Vagina (tissue), 2 donors: ENCODE results near the gene PDK2. TPM values are rescaled to one million over a fixed set of nuclear protein-coding genes. Genes with fewer than 3 reads are reported as not detected.
A peak's percentile ranks its signal among the peaks of the same experiment; 100 is the strongest.

ENCODE experiments used
- DNase-seq, 2 donors: peaks; one replicate each; pipeline ENCODE4 v3.0.0-alpha.2; 2017; ENCODE audit errors: extremely low spot score in 2 of 2
- H3K27ac ChIP-seq: fragments of 200-600 bp; sonication (generic); one replicate; pipeline ENCODE4 v1.5.1; 2019
- H3K27me3 ChIP-seq: fragments of 200-600 bp; sonication (generic); one replicate; pipeline ENCODE4 v1.5.1; 2019
- H3K36me3 ChIP-seq, 2 donors: fragments of 200-600 bp; sonication (generic); one replicate each; pipeline ENCODE4 v1.5.1; 2017 to 2019
- H3K4me1 ChIP-seq: fragments of 200-600 bp; sonication (generic); one replicate; pipeline ENCODE4 v1.5.1; 2019
- H3K4me3 ChIP-seq, 2 donors: fragments of 200-600 bp; sonication (generic); 1 replicate in 1 of 2; 2 replicates in 1 of 2; pipeline ENCODE4 v1.5.1; 2016 to 2019
- H3K9me3 ChIP-seq: fragments of 200-600 bp; sonication (generic); one replicate; pipeline ENCODE4 v1.5.1; 2019
- CTCF ChIP-seq, 3 experiments: fragments of 450-650 bp in 2 of 3; fragments of 200-600 bp in 1 of 3; sonication (generic) in 1 of 3; IDR thresholded peaks; one replicate each; pipeline ENCODE4 v1.5.1; 2017 to 2019; ENCODE audit warnings: antibody characterized with exemption in 3 of 3, mild to moderate bottlenecking in 2 of 3, moderate library complexity in 2 of 3
- POLR2A ChIP-seq, 2 donors: fragments of 450-650 bp; IDR thresholded peaks; one replicate each; pipeline ENCODE4 v1.6.1; 2017; ENCODE audit warnings: antibody characterized with exemption in 2 of 2, mild to moderate bottlenecking in 2 of 2, moderate library complexity in 2 of 2
- POLR2AphosphoS5 ChIP-seq, 2 donors: sonication (generic); formaldehyde crosslinking; IDR thresholded peaks; one replicate each; pipeline ENCODE4 v1.9.0; 2017; ENCODE audit warnings: antibody characterized with exemption in 2 of 2, mild to moderate bottlenecking in 2 of 2, low read depth in 1 of 2; ENCODE audit not compliant: insufficient read depth in 1 of 2
- intact Hi-C: fragments of 100-400 bp; cut with DNase I; formaldehyde crosslinking; loops from one replicate; pipeline ENCODE4 v1.15.1; 2023
- total RNA-seq: library from RNA; depleted of rRNA; stranded (reverse); fragments of >200 nt; gene quantifications from one replicate; pipeline ENCODE4 v1.2.3, GENCODE V29; 2016

PDK2 gene
- total RNA-seq, 1 donor from 2014 or later, result 44.4 TPM

- no peak overlapping the region for H3K27ac ChIP-seq
- no peak for DNase-seq
- peaks cover 0 to 47% of the 10 kb centered on the region in 2 donors for H3K36me3 ChIP-seq
- no peaks in the 10 kb centered on the region for H3K9me3 ChIP-seq
- peaks cover 25% of the 10 kb centered on the region for H3K4me1 ChIP-seq
- no peaks in the 10 kb centered on the region for H3K27me3 ChIP-seq
- intact Hi-C loops, result loop anchor here (10.0 kb wide), 1 partner anchor 185 kb away; no protein-coding TSS in a partner anchor
- TF ChIP-seq CTCF (IDR thresholded peaks at IDR 0.05), result no peak
- TF ChIP-seq POLR2AphosphoS5 (IDR thresholded peaks at IDR 0.05; ENCODE audit: insufficient read depth in 1 of 2, low read depth in 1 of 2), result no peak
- no peak for TF ChIP-seq POLR2A (IDR thresholded peaks at IDR 0.05)
- no peak overlapping the region for H3K4me3 ChIP-seq
Measured at GRCh38 chr17:50109785-50110184, 14.6 kb downstream of the PDK2 start.

- no peak for DNase-seq
- H3K36me3 ChIP-seq, result peaks cover 0 to 47% of the 10 kb centered on the region in 2 donors
- TF ChIP-seq POLR2AphosphoS5 (IDR thresholded peaks at IDR 0.05; ENCODE audit: insufficient read depth in 1 of 2, low read depth in 1 of 2) (no peak), POLR2A (IDR thresholded peaks at IDR 0.05) (no peak), CTCF (IDR thresholded peaks at IDR 0.05) (no peak)
- peak overlapping the region; percentile 57 for H3K27ac ChIP-seq
- H3K9me3 ChIP-seq, result no peaks in the 10 kb centered on the region
- H3K4me3 ChIP-seq, result no peak overlapping the region
- peaks cover 25% of the 10 kb centered on the region for H3K4me1 ChIP-seq
- H3K27me3 ChIP-seq, result no peaks in the 10 kb centered on the region
- intact Hi-C loops, result loop anchor here (10.0 kb wide), 1 partner anchor 184 kb away; no protein-coding TSS in a partner anchor
Measured at GRCh38 chr17:50110591-50111349, 15.6 kb downstream of the PDK2 start.

GRCh38 chr17:50111673-50112655 is 16.8 kb downstream of the PDK2 start:
- H3K4me3 ChIP-seq, result no peak overlapping the region
- no peak for TF ChIP-seq POLR2A (IDR thresholded peaks at IDR 0.05)
- TF ChIP-seq POLR2AphosphoS5 (IDR thresholded peaks at IDR 0.05; ENCODE audit: insufficient read depth in 1 of 2, low read depth in 1 of 2), result peak in 1 of 2 donors; percentile 59
- H3K27me3 ChIP-seq, result no peaks in the 10 kb centered on the region
- no peaks in the 10 kb centered on the region for H3K9me3 ChIP-seq
- H3K36me3 ChIP-seq, result peaks cover 0 to 35% of the 10 kb centered on the region in 2 donors
- intact Hi-C loops, result loop anchor here (10.0 kb wide), 1 partner anchor 183 kb away; no protein-coding TSS in a partner anchor
- DNase-seq, result no peak
- H3K4me1 ChIP-seq, result peaks cover 27% of the 10 kb centered on the region
- peak overlapping the region; percentile 57 for H3K27ac ChIP-seq

- Histone ChIP-seq H3K36me3 (peaks cover 0 to 28% of the 10 kb centered on the region in 2 donors), H3K4me3 (no peak overlapping the region), H3K27me3 (no peaks in the 10 kb centered on the region), H3K4me1 (peaks cover 35% of the 10 kb centered on the region), H3K9me3 (no peaks in the 10 kb centered on the region), H3K27ac (peak overlapping the region; percentile 57)
- intact Hi-C loops, result loop anchor here (10.0 kb wide), 1 partner anchor 182 kb away; no protein-coding TSS in a partner anchor
- no peak for DNase-seq
- TF ChIP-seq CTCF (IDR thresholded peaks at IDR 0.05), result no peak
- peak in 1 of 2 donors; percentile 29 for TF ChIP-seq POLR2AphosphoS5 (IDR thresholded peaks at IDR 0.05; ENCODE audit: insufficient read depth in 1 of 2, low read depth in 1 of 2)
Measured at GRCh38 chr17:50112694-50113093, 17.5 kb downstream of the PDK2 start.
